NCI-H1105 treated with DMSO at 0.1 percent for 48 hours (cell line): ENCODE measurements around the gene PLBD2.

Experiments used
- DNase-seq: peaks from one replicate; lab custom pipeline; 2025; lab: John Stamatoyannopoulos, UW

PLBD2 gene, protein sequence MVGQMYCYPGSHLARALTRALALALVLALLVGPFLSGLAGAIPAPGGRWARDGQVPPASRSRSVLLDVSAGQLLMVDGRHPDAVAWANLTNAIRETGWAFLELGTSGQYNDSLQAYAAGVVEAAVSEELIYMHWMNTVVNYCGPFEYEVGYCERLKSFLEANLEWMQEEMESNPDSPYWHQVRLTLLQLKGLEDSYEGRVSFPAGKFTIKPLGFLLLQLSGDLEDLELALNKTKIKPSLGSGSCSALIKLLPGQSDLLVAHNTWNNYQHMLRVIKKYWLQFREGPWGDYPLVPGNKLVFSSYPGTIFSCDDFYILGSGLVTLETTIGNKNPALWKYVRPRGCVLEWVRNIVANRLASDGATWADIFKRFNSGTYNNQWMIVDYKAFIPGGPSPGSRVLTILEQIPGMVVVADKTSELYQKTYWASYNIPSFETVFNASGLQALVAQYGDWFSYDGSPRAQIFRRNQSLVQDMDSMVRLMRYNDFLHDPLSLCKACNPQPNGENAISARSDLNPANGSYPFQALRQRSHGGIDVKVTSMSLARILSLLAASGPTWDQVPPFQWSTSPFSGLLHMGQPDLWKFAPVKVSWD

GRCh38 chr12:113358381-113359132 lies at the start of gene PLBD2:
TSS of gene PLBD2 (plus strand) at chr12:113358587. CDS start at chr12:113358601, 14 bp downstream.
- DNase-seq = peak; percentile 86

DNA sequence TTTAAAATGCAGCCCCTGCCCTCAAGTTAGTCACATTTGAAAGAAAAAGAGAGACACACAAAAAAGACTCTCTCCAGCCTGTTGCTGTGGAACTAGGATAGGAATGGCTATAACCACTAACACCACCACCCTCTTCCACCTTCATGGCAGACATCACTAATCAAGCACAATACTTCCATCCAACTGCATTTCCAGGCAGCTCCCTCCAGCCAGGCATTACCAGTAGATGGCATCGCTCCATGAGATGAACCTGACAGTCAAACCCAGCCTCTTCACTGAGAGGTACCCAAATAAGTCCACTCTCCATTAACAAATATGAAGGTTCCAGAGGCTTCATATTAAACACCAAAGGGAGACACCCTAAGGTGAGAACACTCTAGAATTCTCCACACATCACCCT lies 47.9 kb upstream of the PLBD2 start:
- DNase-seq = no peak

- DNase-seq = no peak
Observed at GRCh38 chr12:113314121-113314529, 44.3 kb upstream of the PLBD2 start.

DNA sequence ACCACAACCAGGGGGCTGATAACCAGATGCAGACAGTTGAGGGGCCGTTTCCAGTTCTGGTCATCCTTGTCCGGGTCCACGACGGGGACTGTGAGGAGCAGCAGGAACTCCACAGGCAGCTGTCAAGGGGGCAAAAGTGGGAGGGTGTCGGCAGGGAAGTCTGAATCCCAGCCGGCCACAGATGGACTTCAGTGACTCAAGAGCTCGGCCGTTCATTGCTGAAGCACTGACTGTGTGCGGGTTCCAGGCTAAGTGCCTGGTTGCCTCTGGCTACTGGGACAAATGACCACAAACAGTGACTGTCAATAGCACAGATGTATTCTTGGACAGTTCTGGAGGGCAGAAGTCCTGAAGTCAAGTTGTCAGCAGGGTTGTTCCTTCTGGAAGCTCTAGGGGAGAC lies 43.0 kb upstream of the PLBD2 start:
- no peak for DNase-seq

GRCh38 chr12:113316155-113316554 lies 42.2 kb upstream of the PLBD2 start:
- no peak for DNase-seq

GRCh38 chr12:113317122-113317521 lies 41.3 kb upstream of the PLBD2 start:
- no peak for DNase-seq

DNA sequence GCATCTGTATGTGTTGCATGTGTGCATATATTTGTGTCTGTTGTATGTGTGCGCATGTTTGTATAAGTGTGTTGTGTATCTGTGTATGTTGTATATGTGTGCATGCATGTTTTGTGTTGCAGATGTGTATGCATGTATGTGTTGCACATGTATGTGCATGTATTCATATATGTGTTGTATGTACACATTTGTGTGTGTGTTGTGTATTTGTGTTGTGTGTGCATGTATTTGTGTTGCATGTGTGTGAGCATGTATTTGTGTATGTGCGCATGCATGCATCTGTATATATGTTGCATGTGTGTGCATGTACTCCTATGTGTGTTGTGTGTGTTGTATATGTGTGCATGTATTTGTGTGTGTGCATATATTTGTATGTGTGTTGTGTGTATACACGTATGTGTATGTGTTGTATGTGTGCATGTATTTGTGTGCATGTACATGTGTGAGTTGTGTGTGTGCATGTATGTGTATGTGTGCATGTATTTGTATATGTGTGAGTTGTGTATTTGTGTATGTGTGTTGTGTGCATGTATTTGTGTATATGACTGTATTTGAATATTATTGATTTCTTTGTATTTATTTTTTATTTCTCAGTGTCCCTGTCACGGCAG lies 40.2 kb upstream of the PLBD2 start:
- DNase-seq = no peak

GRCh38 chr12:113318900-113319628 lies 39.3 kb upstream of the PLBD2 start:
- DNase-seq = no peak

DNA sequence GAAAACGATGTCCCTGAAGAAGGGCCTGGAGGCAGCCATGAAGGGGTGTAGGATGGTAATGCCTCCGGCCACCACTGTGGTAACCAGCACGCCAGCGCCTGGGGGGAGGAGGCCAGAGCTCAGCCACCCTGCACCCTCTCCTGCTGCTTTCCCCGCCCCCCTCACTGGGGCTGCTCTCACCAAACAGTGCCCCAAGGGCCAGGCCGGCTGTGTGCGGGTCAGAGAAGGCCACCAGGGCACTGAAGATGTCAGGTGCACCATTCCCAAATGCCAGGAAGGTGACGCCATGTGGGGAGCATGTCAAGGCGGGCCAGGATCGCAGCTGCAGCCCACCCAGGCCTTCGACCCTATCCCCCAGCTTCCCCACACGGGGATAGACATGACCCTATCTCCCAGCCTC lies 38.0 kb upstream of the PLBD2 start:
- DNase-seq = no peak

GRCh38 chr12:113322343-113322742 lies 36.0 kb upstream of the PLBD2 start:
- no peak for DNase-seq

DNA sequence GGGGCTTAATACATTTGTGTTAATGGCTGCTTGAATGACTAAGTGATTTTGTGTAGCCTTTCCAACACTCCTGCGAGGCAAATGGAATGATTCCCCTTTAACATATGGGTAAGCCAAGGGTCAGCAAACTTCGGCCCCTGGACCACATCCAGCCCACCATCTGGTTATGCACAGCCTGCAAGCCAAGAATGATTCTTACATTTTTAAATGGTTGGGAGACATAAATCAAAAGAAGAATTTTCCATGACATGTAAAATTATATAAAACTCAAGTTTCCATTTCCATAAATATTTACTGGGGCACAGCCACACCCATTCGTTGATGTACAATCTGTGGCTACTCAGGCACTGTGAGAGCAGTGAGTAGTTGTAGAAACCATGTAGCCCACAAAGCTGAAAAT lies 32.5 kb upstream of the PLBD2 start:
- no peak for DNase-seq

DNA sequence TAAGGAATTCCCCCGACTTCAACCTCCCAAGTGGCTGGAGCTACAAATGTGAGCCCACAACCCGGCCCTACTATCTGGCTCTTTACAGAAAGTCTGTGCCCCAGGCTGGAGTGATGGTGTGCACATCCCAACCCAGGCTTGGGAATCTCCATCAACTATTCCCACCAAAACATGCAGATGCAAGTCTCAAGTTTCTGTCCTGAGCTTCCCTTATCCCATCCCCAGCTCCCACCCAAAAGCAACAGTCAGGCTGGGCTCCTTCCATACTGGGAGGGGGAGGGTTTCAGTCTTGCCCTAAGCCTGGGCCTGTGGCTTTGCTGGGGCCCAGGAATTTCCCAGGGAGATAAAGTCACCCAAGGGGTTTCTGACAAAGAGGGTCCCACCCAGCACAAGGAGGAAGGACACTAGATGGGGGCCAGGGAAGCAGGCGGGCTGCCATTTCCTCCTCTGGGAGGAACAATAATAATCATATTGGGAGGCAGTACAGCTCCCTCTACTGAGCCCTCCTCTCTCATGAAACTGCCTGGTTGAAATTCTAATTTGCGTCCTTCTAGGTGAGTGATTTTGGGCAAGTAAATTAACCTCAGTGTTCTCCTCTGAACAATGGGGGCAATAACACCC lies 31.5 kb upstream of the PLBD2 start:
- DNase-seq = no peak

GRCh38 chr12:113328368-113328889 lies 30.0 kb upstream of the PLBD2 start:
- DNase-seq = no peak

DNA sequence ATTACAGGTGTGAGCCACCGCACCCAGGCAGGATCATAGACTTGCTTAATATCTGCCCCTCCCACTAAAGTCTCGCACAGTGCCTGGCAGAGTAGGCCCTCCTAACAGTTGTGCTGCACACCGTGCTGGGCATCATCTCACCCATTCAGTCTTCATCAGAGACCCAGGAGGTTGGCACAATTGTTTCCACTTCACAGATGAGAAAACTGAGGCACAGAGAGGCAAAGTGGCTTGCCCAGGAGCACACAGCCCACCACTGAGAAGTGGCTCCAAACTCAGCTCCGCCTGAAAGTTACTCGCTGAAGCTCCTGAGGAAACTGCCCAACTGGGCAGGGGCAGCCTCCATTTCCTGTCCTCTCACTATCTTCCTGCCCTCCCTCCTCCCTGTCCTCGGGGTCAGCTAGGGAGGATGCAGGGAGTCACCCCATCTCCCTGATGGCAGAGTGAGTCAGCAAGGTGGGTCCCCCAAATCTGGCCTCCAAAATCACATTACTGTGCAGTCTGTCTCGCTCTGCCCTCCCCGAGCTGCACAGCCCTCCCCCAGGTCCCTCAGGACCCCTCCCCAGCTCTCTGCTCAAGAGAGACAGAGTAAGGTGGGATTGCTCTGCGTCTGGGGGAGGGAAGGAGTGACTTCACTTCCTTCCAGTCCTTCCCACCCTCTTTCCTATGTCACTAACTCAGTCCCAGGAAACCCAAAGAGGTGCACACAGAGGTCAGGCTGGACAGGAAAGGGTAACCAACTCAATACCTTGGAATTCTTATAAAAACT lies 29.2 kb upstream of the PLBD2 start:
- DNase-seq = no peak

DNA sequence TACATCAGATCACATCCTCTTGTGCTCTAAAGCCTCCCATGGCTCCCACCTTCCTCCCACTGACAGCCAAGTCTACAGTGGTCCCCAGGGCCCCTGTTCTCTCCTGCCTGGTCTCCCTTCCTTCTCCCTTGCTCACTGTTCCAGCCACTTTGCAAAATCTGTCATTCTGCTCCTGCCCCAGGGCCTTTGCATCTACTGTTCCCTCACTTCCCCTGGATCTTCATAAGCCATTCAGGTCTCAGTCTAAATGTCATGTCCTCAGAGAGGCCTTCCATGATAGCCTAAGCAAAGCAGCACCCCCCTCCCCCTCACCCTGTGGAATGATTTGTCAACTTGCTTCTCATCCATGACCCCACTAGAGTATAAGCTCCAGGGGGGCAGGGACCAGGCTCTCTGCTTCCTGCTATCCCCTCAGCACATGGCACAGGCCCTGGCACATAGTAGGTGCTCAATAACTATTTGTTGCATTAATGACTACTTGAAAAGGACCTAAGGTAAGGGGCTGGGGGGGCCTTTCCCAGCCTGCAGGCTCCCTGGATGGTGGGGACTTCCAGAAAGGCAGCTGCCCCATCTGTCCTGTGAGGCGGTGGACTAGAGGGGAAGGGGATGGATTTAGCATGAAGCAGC lies 28.5 kb upstream of the PLBD2 start:
- DNase-seq = no peak

- DNase-seq = no peak
Observed at GRCh38 chr12:113330505-113330904, 27.9 kb upstream of the PLBD2 start.

GRCh38 chr12:113332688-113333417 lies 25.5 kb upstream of the PLBD2 start:
- DNase-seq = peak; percentile 23

DNA sequence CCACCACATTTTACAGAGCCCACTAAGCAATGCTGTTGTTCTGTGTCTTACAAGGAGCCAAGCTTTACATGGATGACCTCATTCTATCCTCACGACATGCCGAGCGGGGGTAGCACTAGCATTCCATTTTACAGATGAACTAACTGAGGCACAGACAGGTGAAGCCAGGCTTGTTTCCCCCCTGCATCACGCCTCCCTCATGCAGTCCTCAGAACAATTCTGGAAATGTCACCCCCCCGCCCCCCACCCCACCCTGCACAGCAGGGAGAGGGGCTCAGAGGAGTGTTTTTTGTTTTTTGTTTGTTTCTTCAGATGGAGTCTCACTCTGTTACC lies 25.0 kb upstream of the PLBD2 start:
- no peak for DNase-seq
